GM19025 (cell line): ENCODE measurements around the gene MARCO.
"Not testable (repeated sequence)": the region's sequence is repeated elsewhere in the genome, so short reads cannot be mapped to it uniquely, and the experiment has no call there.

ENCODE experiments used
- ATAC-seq: cut with Tn5 transposase; IDR thresholded peaks from one replicate; pipeline ENCODE4 v1.9.1; 2021; ENCODE audit warnings: mild to moderate bottlenecking, low read depth, moderate library complexity; ENCODE audit not compliant: unreplicated experiment

The MARCO gene

DNA sequence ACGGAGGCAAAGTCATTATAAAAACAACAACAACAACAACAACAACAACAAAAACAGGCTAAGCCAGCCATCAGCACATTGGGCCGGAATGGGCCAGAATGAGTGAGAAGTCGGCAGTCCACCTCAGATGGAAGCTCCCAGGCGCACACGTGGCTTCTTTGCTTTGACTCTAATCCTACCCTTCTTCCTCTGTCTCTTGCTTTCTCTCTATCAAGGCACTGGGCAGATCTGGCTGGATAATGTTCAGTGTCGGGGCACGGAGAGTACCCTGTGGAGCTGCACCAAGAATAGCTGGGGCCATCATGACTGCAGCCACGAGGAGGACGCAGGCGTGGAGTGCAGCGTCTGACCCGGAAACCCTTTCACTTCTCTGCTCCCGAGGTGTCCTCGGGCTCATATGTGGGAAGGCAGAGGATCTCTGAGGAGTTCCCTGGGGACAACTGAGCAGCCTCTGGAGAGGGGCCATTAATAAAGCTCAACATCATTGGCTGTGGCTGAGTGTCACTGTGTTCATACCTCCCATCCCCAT, 52.2 kb downstream of the MARCO start:
- ATAC-seq, result no peak

DNA sequence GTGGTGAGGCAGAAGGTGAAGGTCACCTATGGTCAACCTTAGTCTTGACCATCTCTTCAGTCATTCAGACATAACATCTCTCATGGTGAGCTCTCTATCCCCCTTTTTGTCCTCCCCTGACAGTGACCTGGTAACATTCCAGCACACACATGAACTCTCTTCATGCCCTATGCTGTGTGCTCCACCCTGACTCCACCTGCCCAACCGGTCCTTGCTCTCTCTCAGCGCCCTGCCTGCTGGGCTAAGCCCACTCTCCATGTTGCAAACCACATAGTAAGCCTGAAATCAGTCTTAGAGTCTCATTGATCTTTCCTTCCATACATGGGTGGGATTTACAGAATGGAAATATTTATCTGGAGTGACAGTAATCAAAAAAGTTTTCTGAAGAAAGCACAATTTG, 52.8 kb downstream of the MARCO start:
- no peak for ATAC-seq

DNA sequence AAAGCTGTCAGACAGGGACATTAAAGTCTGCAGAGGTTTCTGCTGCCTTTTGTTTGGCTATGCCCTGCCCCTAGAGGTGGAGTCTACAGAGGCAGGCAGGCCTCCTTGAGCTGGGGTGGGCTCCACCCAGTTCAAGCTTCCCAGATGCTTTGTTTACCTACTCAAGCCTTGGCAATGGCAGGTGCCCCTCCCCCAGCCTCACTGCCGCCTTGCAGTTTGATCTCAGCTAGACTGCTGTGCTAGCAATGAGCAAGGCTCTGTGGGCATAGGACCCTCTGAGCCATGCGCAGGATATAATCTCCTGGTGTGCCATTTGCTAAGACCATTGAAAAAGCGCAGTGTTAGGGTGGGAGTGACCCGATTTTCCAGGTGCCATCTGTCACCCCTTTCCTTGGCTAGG, 61.9 kb downstream of the MARCO start:
- ATAC-seq, result not testable (repeated sequence)

DNA sequence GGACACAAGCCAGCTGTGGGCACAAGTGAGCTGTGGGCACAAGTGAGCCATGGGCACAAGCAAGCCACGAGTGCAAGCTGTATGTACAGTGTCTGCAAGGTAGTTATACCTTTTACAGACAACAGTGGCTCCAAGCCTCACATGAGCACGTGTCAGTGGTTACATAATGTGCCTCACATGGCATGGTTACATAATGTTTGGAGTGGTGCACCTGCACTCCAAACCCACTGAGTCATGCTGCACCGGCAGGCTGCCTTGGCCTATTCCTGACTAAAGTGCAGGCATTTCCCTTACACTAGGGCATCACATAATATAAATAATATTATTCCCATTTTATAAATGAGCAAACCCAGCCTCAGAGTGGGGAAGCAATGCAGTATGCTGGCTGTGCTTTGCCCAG, 62.6 kb downstream of the MARCO start:
- ATAC-seq, result no peak

DNA sequence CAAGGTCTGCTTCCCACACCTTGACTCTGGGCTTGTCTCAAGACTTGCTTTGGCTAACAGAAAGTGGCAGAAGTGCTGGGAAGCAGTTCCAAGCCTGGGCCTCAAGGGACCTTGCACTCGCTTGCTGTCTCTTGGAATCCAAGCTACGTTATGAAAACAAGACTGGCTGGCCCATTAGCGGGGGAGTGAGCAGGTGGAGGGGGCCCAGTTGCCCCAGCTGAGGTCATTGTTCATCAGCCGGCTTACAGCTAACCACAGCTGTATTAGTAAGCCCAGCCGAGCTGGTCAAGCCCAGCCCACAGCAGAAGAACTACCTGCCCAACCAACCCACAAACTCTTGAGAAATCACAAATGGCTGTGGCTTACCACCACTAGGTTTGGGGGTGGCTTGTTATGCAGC, 63.1 kb downstream of the MARCO start:
- ATAC-seq, result no peak

DNA sequence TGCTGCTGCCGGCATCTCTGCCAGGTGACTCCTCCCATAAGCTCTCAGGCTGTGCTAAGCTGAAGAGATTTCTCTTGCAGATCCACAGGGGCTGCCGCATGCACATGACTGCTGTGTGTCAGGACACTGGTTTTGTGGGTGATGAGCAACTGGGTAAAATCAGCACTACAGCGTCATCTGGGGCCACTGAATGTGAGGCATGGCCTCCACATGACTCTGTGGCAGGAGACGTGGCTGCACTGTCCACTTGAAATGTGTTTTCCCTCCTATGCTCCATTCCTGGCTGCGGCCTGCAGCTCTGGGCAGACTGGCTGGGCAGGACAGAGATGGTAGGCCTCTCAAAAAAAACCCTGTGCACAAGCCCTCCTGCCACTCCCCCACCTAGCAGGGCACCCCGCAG, 63.6 kb downstream of the MARCO start:
- no peak for ATAC-seq

DNA sequence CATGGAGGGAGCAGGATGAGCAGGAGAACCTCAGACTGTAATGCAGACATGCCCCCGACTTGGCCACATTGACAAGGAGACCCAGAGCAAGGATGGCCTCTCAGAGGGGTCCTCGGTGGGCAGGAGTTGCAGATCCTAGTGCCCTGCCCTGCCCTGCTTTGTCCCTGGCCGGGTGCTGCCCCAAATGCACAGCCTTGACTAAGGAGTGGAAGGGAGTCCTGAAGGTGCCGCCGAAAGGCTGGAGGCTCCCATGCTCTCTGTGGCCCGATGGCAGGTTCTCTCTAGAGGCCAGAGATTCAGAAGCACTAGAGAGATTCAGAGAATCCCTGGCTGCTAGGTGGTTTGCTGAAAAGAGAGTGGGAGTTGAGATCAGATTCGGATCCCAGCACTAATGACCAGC, 64.4 kb downstream of the MARCO start:
- no peak for ATAC-seq

DNA sequence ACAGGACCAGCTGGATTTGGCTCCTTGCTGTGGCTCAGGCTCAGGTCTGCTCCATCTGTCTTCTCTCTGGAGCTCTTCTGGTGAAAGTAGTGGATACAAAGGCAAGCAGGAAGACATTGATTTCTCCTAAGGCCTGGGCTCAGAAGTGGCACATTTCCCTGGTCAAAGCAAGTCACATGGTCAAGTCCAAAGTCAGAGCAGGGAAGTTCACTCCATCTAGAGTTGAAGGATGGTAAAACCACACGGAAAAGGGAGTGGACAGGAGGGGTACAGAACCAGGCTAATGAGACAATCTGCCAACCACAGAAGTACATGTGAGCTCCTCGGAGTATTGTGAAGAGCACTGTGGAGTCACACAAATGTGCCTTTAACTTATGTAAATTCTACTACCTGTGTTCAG, 66.1 kb downstream of the MARCO start:
- ATAC-seq, result no peak

DNA sequence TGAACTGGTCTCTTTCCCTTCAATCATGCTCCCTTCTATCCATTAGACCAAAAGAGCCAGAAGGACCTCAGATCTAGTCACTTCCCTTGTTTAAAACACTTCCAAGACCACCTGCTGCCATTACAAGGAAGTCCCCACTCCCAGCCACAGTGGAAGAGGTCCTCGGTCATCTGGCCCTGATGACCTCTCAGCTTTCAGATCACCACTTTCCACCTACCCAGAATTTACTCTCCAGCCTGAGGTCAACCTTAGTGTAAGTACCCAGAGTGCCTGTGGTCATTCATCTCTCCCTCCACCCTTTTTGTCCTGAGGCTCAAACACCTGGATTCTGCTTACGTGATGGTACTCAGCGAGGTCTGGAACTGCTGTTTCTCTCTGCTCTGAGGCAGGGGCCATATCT, 67.1 kb downstream of the MARCO start:
- no peak for ATAC-seq

DNA sequence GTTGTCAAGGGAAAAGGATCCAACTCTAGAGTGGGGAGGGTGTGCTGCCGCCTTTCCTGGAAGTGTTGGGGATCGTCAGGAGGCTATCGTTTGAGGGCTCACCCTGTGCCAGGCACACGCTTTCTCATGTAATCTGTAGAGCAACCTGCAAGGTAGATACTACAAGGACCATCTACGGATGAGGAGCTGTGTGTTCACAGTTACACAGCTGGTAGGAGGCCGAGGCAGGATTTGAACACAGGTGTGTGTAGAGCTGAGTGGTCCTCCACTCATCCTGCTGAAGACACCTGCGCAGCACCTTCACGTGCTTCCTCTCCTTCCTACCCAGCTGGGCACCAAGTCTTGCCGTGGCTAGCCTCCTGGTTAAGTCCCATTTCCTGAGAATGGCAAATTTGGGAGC, 68.3 kb downstream of the MARCO start:
- no peak for ATAC-seq

DNA sequence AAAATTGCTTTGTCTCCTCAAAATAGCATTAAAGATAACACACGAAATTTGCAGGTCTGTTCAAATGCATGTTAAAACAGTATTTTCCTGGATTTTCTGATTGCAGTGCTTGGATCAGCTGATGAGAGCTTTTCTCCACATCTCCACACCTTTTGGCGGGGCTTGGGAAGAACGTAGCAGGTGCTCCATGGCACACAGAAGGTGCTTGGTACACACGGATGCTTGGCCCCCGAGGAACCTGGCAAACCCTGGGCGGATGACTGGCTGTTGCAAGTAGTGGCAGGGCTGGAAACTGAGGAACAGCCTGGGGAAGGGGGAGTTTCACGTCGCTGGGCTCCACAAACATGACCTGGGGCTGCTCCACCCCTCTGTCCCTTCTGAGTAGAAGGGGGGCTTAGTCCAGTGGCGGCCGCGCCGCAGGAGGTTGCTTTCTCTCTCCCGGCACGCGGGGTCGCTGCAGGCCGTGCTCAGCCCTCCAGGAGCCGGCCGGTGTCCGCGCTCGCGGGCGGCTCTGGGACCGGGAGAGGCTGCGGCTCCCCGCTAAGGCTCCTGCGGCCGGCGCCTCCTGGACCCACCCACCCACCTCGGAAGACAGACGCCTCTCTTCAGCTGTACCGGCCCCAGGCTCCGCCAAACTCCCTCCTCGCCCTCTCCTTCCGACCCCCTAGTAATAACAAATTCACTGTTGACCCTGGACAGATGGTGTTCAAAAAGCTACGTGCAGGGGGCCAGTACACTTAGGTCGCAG, 69.3 kb downstream of the MARCO start:
- no peak for ATAC-seq

DNA sequence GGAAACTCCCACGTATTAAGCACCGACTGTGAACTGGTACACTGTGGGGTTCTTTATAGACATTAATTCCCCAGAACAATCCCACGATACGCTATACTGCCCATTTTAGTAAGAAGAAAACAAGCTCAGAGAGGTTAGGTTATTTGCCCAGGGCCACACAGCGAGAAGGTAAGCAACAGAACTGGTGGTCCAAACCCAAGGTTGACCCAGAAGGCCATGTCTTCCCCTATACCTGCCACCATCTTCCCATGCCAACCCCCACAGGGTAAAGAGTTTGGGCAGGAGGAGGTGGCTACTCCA, 69.9 kb downstream of the MARCO start:
- ATAC-seq, result no peak

DNA sequence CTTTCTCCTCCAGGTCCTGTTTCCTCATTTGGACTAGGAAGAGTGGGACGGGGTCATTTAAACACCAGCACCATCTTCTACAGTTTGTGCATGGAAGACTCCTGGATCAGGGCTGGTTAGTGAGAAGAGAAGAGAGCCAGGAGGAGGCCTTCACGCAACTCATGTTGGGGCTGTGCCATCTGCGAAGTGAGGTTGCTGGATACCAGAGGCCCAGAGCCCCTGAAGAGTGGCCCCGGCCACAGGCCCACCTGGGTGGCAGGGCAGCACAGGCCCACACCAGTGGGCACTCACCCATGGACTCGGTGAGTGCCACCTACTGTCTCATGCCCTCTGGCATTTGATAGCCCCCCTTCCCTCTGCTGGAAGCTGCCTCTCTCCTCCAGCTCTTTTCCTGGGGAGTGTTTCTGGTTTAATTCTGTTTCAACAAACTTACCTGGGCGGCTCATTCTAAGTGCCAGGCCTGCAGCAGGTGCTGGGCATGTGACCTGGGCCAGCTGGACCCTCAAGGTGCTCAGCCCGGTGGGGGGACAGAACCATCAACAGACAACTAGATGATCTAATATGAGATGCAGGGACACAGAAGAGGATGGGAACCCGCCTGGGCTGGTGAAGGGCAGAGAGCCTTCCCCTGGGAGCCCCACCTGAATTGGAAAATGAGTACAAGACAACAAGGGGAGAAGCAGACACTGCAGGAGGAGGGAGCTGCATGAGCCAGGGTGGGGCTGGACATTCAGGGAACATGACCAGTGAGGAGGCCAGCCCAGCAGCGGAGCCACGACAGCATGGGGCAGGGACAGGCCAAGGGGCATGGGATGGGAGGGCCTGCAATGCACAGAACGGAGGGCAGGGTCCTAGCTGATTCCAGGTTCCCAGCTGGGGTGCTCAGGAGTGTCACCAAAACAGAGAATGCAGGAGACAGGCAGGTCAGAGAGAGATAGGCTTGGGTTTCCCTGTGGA, 70.6 kb downstream of the MARCO start:
- ATAC-seq, result no peak

DNA sequence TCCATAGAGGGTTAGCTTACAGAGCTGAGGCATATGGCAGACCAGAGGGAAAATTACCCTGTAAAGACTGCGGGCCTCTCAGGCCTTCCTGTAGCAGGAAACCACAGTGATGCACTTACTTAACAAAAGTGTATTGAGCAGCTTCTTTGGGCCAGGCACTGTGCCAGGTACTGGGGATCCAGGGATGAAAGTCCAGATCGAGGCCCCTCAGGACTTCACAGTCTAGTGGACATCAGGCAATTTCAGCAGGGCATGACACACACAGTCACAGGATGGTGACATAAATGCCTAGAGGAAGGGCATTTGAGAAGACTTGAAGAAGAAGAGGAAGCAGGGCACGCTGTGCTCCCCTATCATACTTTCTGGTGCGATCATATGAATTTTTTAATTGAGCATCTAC, 71.7 kb downstream of the MARCO start:
- ATAC-seq, result no peak

DNA sequence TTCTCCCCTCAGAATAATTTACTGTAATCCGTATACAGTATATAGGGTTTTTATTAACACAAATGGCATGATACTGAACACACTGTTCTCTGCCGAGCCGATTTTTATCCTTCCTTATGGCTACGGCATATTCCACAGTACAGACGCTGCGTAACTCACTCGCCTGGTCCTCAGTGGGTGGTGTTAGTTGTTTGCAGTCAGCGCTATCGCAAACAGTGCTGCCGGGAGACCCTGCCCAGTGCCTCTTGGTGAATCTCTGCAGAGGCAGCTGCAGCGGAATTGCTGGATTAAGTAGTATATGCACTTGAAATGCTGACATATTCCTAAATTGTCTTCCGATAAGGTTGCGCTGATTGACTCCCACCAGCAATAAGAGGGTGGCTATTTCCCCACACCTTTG, 73.9 kb downstream of the MARCO start:
- ATAC-seq, result no peak

DNA sequence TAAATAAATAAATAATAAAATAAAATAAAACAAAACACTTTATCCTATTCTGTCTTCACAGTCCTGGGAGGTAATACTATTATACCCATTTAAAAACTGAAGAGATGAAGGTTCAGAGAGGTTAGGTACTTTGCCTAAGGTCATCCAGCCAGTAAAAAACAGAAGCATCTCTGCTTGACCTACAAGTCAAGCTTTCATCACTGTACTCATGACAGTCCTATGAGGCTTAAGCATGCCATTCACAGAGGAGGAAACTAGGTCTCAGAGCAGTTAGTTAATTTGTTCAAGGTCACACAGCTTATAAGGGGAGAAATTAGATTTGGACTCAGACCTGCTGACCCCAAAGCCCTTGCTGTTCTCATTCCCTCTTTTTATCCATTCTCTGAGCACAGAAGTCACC, 77.5 kb downstream of the MARCO start:
- no peak for ATAC-seq

DNA sequence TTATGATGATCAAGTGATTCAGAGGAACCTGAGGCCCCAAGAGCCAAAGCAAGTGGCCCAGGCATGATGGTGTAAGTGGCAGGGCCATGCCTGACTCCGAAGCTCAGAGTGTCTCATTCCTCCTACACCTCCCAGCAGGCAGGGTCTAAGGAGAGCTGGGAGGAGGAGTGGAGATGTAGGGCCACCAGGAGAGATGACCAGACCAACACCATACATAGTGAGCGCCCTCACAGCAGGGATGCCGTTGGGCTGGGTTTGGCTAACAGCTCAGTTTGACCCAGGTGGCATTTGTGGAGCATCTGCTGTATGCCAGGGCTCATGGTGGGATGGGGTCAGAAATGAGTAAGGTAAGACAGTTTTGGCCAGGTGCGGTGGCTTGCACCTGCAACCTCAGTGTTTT, 80.7 kb downstream of the MARCO start:
- ATAC-seq, result no peak

DNA sequence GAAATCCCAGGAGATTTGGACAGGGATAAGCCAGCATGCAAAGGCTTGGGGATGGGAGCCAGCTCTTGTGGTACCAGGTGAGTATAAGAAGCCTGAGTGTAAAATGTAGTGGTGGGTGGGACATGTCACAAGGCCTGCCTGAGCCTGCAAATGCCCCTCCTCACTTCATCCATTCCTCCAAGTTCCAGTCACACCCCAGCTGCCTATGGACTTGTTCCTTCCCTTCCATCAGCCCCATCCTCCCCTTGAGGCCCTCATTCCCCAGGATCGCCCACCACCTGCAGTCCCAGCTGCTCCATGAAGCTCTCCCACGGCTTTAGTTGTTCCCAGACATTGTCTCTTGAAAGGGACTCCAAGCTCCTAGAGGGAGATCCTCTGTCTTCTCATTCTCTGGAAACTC, 81.5 kb downstream of the MARCO start:
- no peak for ATAC-seq

DNA sequence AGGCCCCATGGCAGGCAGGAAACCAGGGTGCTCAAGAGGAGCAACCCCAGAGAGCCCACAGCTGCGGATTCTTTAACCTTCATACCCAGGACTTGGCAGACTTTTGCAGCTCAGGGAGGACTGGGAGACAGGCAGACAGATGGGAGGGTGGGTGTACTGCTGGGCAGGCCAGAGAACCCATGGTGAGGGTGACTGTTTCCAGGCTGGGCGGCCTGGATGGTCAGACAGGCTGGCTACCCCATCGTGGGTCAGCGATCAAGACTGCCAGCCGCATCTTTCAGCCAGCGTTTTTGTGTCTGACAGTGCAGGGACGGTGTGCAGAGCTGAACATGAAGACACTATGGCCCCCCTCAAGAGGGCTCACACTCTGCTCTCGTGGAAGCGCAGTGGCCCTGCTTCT, 82.2 kb downstream of the MARCO start:
- ATAC-seq, result no peak

DNA sequence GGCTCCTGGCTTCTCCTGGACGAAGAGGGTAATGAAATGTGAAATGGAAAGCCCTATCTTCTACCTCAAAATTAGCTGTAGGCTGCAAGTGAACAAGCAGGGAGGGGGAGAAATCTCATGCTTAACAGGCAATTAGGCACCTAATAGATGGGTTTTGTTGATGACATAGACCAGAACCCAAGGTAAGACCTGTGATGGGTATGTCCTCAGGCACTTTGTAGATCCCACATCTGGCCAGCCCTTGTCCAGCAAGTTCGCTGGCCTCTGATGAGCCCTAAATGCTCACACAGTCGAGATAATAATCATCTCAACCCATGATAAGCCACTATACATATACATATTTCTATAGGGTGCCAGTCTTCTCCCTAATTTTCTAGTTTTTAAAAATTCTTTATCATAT, 82.6 kb downstream of the MARCO start:
- no peak for ATAC-seq

DNA sequence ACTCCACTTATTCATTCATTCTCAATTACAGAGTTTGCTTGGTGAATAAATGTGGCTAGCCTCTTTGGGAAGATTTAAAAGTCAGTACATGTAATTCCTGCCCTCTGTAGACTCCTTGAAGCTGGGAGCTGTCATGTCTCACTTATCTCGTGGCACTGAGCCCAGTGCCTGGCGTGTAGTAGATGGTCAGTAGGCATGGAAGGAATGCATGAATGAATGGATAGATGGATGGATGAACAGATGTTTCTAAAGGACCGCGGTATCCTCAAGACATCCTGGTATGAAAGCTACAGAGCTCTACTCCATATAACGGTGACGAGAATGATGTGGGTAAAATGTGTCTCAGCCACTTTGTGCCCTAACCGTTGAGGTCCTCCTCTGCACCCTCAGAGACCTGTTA, 83.0 kb downstream of the MARCO start:
- no peak for ATAC-seq
